GM18502 (cell line): ENCODE data around the gene KLHL11.
"Not testable (repeated sequence)": the region's sequence is repeated elsewhere in the genome, so short reads cannot be mapped to it uniquely, and the experiment has no call there.

ENCODE experiments used
- ATAC-seq: cut with Tn5 transposase; IDR thresholded peaks from one replicate; pipeline ENCODE4 v1.9.1; 2021; ENCODE audit warnings: mild to moderate bottlenecking; ENCODE audit not compliant: unreplicated experiment, poor library complexity

Gene KLHL11

GRCh38 chr17:41888332-41888965, 23.2 kb upstream of the KLHL11 start:
- no peak for ATAC-seq

- ATAC-seq = no peak
These were observed 20.5 kb upstream of the KLHL11 start for GRCh38 chr17:41885733-41886132.

GRCh38 chr17:41882756-41883155, 17.5 kb upstream of the KLHL11 start:
- no peak for ATAC-seq

GRCh38 chr17:41880130-41880529, 14.9 kb upstream of the KLHL11 start:
- ATAC-seq = no peak

GRCh38 chr17:41874293-41874670, 9.1 kb upstream of the KLHL11 start:
- not testable (repeated sequence) for ATAC-seq

GRCh38 chr17:41873559-41874292, 8.5 kb upstream of the KLHL11 start:
- no peak for ATAC-seq

- ATAC-seq = no peak
These were observed 6.6 kb upstream of the KLHL11 start for GRCh38 chr17:41871789-41872188.

- ATAC-seq = no peak
These were observed 5.4 kb upstream of the KLHL11 start for GRCh38 chr17:41870627-41871026.

GRCh38 chr17:41870097-41870496, 4.9 kb upstream of the KLHL11 start:
- no peak for ATAC-seq

GRCh38 chr17:41869426-41869825, 4.2 kb upstream of the KLHL11 start:
- ATAC-seq = no peak

- ATAC-seq = no peak
These were observed 3.3 kb upstream of the KLHL11 start for GRCh38 chr17:41868568-41868967.

- no peak for ATAC-seq
These were observed 322 bp upstream of the KLHL11 start for GRCh38 chr17:41865596-41865893.

- no peak for ATAC-seq
These were observed 756 bp downstream of the KLHL11 start for GRCh38 chr17:41864498-41864835.

GRCh38 chr17:41863074-41863848, 2.0 kb downstream of the KLHL11 start:
- ATAC-seq = no peak

- ATAC-seq = no peak
These were observed 4.8 kb downstream of the KLHL11 start for GRCh38 chr17:41860254-41860931.

- ATAC-seq = not testable (repeated sequence)
These were observed 13.8 kb downstream of the KLHL11 start for GRCh38 chr17:41851382-41851781.

- no peak for ATAC-seq
These were observed 15.8 kb downstream of the KLHL11 start for GRCh38 chr17:41849251-41849990.

GRCh38 chr17:41848788-41849187, 16.4 kb downstream of the KLHL11 start:
- no peak for ATAC-seq

GRCh38 chr17:41844971-41845370, 20.3 kb downstream of the KLHL11 start:
- ATAC-seq = no peak

GRCh38 chr17:41840781-41841180, 24.4 kb downstream of the KLHL11 start:
- ATAC-seq = not testable (repeated sequence)
